Ureter (tissue), 1 donor: ENCODE results near the gene CCDC181. TPM values are rescaled to one million over a fixed set of nuclear protein-coding genes. Genes with fewer than 3 reads are reported as not detected.
"Not testable (repeated sequence)": the region's sequence is repeated elsewhere in the genome, so short reads cannot be mapped to it uniquely, and the experiment has no call there.

Experiments
- DNase-seq: peaks from one replicate; pipeline ENCODE4 v3.0.0-alpha.2; 2020; ENCODE audit warnings: low spot score
- total RNA-seq: library from RNA; stranded (reverse); gene quantifications from one replicate; pipeline ENCODE4 v1.2.4, GENCODE V29; 2023
- donor health status: DM: yes; HTN: yes; CAD: no.

Gene CCDC181
- total RNA-seq, result 1.9 TPM

GRCh38 chr1:169427081-169427641 lies at the start of gene CCDC181:
Gene CCDC181 (minus strand): TSS chr1:169427474. CDS start chr1:169424927, 2,547 bp downstream.
- peak; percentile 51 for DNase-seq

- DNase-seq, result no peak
These were observed 48.6 kb upstream of the CCDC181 start for GRCh38 chr1:169475806-169476387.

GRCh38 chr1:169474302-169474995 lies 47.2 kb upstream of the CCDC181 start:
- no peak for DNase-seq

GRCh38 chr1:169473347-169473746 lies 46.1 kb upstream of the CCDC181 start:
- DNase-seq, result no peak

GRCh38 chr1:169472738-169473137 lies 45.5 kb upstream of the CCDC181 start:
- no peak for DNase-seq

GRCh38 chr1:169468982-169469381 lies 41.7 kb upstream of the CCDC181 start:
- DNase-seq, result no peak

GRCh38 chr1:169466259-169467230 lies 39.3 kb upstream of the CCDC181 start:
- DNase-seq, result no peak

GRCh38 chr1:169465281-169465680 lies 38.0 kb upstream of the CCDC181 start:
- DNase-seq, result no peak

GRCh38 chr1:169462385-169462784 lies 35.1 kb upstream of the CCDC181 start:
- DNase-seq, result no peak

- DNase-seq, result no peak
These were observed 34.2 kb upstream of the CCDC181 start for GRCh38 chr1:169461390-169462000.

- DNase-seq, result no peak
These were observed 33.0 kb upstream of the CCDC181 start for GRCh38 chr1:169460191-169460833.

GRCh38 chr1:169457443-169457842 lies 30.2 kb upstream of the CCDC181 start:
- no peak for DNase-seq

GRCh38 chr1:169456029-169456428 lies 28.8 kb upstream of the CCDC181 start:
- no peak for DNase-seq

GRCh38 chr1:169452921-169453320 lies 25.6 kb upstream of the CCDC181 start:
- DNase-seq, result no peak

GRCh38 chr1:169451218-169451824 lies 24.0 kb upstream of the CCDC181 start:
- no peak for DNase-seq

- DNase-seq, result no peak
These were observed 16.6 kb upstream of the CCDC181 start for GRCh38 chr1:169443923-169444322.

GRCh38 chr1:169426174-169426705 lies 1.0 kb downstream of the CCDC181 start:
- DNase-seq, result no peak

- no peak for DNase-seq
These were observed 6.0 kb downstream of the CCDC181 start for GRCh38 chr1:169421309-169421708.

GRCh38 chr1:169414952-169415351 lies 12.3 kb downstream of the CCDC181 start:
- DNase-seq, result no peak

- DNase-seq, result not testable (repeated sequence)
These were observed 18.9 kb downstream of the CCDC181 start for GRCh38 chr1:169408340-169408739.
